Ureter (tissue), 1 donor: ENCODE measurements around the gene DDHD1. TPM values are rescaled to one million over a fixed set of nuclear protein-coding genes. Genes with fewer than 3 reads are reported as not detected.

Experiments
- DNase-seq: peaks from one replicate; pipeline ENCODE4 v3.0.0-alpha.2; 2020; ENCODE audit warnings: low spot score
- total RNA-seq: library from RNA; stranded (reverse); gene quantifications from one replicate; pipeline ENCODE4 v1.2.4, GENCODE V29; 2023
- donor health status: DM: yes; HTN: yes; CAD: no.

DDHD1 gene
- total RNA-seq, 1 donor from 2014 or later = 34.1 TPM

- no peak for DNase-seq
Measured at GRCh38 chr14:53034036-53034435, 119.1 kb downstream of the DDHD1 start.

- no peak for DNase-seq
Measured at GRCh38 chr14:53032838-53033390, 120.2 kb downstream of the DDHD1 start.

- peak; percentile 45 for DNase-seq
Measured at GRCh38 chr14:53032161-53032803, 120.8 kb downstream of the DDHD1 start.

GRCh38 chr14:53027562-53027961 is 125.6 kb downstream of the DDHD1 start:
- DNase-seq = no peak

GRCh38 chr14:53027041-53027440 is 126.1 kb downstream of the DDHD1 start:
- no peak for DNase-seq

GRCh38 chr14:53023325-53023724 is 129.8 kb downstream of the DDHD1 start:
- DNase-seq = no peak

- DNase-seq = no peak
Measured at GRCh38 chr14:53022593-53022992, 130.5 kb downstream of the DDHD1 start.

GRCh38 chr14:53020193-53020932 is 132.8 kb downstream of the DDHD1 start:
- no peak for DNase-seq

GRCh38 chr14:53019406-53019805 is 133.7 kb downstream of the DDHD1 start:
- DNase-seq = no peak

- no peak for DNase-seq
Measured at GRCh38 chr14:53017837-53018236, 135.3 kb downstream of the DDHD1 start.

- DNase-seq = no peak
Measured at GRCh38 chr14:53016919-53017318, 136.2 kb downstream of the DDHD1 start.

GRCh38 chr14:53016491-53016890 is 136.6 kb downstream of the DDHD1 start:
- no peak for DNase-seq

GRCh38 chr14:53011053-53011462 is 142.1 kb downstream of the DDHD1 start:
- peak; percentile 59 for DNase-seq

- no peak for DNase-seq
Measured at GRCh38 chr14:53010193-53011040, 142.7 kb downstream of the DDHD1 start.

- no peak for DNase-seq
Measured at GRCh38 chr14:53006931-53007562, 146.1 kb downstream of the DDHD1 start.

- DNase-seq = no peak
Measured at GRCh38 chr14:53004976-53005375, 148.1 kb downstream of the DDHD1 start.

GRCh38 chr14:53003776-53004175 is 149.3 kb downstream of the DDHD1 start:
- DNase-seq = no peak

GRCh38 chr14:53002576-53002975 is 150.5 kb downstream of the DDHD1 start:
- DNase-seq = no peak

- DNase-seq = no peak
Measured at GRCh38 chr14:53001787-53002378, 151.2 kb downstream of the DDHD1 start.

- DNase-seq = no peak
Measured at GRCh38 chr14:52998376-52999015, 154.6 kb downstream of the DDHD1 start.

GRCh38 chr14:52996493-52996892 is 156.6 kb downstream of the DDHD1 start:
- no peak for DNase-seq
